GM19463 (cell line): Measurements from ENCODE around the gene SPINK7.
A peak's percentile ranks its signal among the peaks of the same experiment; 100 is the strongest.
"Not testable (repeated sequence)": the region's sequence is repeated elsewhere in the genome, so short reads cannot be mapped to it uniquely, and the experiment has no call there.

Experiments used
- ATAC-seq: cut with Tn5 transposase; IDR thresholded peaks from one replicate; pipeline ENCODE4 v1.9.1; 2021; ENCODE audit warnings: mild to moderate bottlenecking, moderate library complexity; ENCODE audit not compliant: unreplicated experiment

Gene SPINK7

DNA sequence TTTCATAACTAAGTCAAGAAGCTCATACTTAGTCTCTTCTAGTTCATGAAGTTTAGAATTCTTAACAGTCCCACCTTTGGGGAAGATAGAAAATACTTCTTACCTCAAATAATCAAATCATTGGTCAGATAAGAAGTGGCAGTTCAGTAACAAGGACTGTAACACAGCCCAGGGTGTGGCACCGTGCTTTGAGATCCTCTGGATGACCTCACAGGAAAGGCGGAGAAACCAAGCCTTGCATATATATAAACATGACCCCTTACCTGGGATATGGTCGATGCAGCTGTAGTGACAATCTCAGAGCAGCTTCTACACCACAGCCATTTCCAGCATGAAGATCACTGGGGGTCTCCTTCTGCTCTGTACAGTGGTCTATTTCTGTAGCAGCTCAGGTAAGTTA, at the start of gene SPINK7:
Gene SPINK7 (plus strand): TSS at position 271 of the 400 bp plus-strand sequence. CDS start 61 bp downstream, at position 332.
- ATAC-seq: no peak

DNA sequence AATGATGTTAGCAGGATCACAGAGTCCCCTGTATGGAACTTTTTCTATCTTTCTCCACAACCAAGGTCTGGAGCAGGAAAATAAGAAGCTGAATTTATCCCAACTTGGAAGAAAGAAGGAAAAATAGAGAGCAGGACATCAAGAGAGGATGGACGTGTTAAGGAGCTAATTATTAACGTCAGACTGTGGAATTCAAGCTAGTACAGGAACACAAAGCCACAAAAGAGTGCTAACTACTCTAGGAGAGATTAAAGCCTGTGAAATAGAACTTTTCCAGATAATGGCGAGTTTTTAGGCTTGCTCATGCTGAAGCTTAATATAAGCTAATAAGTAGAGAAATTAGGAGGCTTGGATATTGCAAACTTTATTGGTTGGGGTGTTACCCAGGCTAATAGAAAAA, 44.3 kb upstream of the SPINK7 start:
- ATAC-seq: no peak

DNA sequence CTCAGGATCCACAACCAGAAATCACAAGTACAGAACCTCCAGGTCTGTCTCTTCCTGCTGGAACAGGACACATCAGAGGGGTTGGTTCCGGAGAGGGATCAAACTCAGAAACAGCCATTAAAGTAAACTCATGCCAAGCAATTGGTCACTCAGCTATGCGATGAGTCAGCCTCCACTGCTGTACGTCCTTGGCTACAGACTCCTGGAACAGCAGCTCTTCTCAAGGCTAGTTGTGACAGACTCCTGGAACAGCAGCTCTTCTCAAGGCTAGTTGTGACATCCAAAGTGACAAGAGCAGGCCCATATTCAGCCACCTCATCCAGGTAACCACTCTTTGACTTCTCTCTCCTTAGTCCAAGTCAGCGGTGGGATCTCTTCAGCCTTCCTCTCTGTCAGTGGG, 43.7 kb upstream of the SPINK7 start, which contains the start of gene SPINK13:
Gene SPINK13 (plus strand): TSS at position 229 of the 400 bp plus-strand sequence. CDS start 1,279 bp downstream, outside the sequence.
- no peak for ATAC-seq

DNA sequence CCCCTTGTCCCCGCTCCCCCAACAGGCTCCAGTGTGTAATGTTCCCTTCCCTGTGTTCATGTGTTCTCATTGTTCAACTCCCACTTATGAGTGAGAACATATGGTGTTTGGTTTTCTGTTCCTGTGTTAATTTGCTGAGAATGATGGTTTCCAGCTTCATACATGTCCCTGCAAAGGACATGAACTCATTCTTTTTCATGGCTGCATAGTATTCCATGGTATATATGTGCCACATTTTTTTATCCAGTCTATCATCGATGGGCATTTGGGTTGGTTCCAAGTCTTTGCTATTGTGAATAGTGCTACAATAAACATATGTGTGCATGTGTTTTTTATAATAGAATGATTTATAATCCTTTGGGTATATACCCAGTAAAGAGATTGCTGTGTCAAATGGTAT, 37.1 kb upstream of the SPINK7 start:
- ATAC-seq: not testable (repeated sequence)

DNA sequence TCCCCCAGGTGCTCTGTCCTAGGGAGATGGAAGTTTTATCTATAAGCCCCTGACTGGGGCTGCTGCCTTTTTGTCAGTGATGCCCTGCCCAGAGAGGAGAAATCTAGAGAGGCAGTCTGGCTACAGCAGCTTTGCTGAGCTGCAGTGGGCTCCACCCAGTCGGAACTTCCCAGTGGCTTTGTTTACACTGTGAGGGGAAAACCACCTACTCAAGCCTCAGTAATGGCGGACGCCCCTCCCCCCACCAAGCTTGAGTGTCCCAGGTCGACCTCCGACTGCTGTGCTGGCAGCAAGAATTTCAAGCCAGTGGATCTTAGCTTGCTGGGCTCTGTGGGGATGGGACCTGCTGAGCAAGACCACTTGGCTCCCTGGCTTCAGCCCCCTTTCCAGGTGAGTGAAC, 31.3 kb upstream of the SPINK7 start:
- ATAC-seq: not testable (repeated sequence)

DNA sequence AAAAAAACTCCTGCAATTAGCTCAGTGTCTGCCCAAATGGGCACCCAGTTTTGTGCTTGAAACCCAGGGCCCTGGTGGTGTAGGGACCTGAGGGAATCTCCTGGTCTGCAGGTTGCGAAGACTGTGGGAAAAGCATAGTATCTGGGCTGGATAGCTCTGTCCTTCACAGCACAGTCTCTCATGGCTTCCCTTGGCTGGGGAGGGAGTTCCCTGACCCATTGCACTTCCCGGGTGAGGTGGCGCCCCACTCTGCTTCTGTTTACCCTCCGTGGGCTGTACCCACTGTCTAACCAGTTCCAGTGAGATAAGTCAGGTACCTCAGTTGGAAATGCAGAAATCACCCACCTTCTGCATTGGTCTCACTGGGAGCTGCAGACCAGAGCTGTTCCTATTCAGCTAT, 30.9 kb upstream of the SPINK7 start:
- ATAC-seq: not testable (repeated sequence)

DNA sequence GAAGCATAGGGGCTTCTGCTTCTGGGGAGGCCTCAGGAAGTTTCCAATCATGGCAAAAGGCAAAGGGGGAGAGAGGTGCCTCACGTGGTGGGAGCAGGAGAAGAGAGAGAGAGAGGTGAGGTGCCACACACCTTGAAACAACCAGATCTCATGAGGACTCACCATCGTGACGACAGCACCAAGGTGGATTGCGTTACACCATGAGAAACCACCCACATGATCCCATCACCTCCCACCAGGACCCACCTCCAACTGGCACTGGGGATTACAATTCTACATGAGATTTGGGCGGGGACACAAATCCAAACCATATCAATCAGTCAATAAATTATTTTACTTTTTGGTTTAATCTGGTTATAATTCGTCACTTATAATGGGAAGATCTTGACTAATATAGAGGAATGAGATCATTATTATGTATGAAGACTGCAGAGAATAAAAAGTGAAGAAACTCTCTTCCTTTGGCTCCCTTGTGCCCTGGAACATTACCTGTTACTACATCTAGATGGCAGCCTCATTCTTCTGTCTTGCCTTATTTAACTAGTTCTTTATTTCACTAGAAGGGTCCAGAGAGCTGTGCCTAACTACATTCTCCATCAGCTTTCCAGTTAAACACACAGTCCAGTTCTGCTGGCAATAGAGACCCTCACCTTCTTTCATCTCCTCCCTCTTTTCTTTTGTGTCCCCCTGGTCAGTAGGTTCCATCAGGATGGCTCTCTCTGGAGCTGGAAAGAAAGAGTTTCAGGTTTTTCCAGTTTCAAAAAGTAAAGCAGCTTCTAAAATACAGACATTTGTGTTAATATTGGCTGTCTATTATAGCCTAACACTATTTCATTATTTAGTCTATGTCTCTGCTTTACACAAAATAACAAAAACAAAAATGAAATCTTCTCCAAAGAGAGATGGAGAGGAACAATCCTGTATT, 21.7 kb upstream of the SPINK7 start:
- ATAC-seq: no peak

DNA sequence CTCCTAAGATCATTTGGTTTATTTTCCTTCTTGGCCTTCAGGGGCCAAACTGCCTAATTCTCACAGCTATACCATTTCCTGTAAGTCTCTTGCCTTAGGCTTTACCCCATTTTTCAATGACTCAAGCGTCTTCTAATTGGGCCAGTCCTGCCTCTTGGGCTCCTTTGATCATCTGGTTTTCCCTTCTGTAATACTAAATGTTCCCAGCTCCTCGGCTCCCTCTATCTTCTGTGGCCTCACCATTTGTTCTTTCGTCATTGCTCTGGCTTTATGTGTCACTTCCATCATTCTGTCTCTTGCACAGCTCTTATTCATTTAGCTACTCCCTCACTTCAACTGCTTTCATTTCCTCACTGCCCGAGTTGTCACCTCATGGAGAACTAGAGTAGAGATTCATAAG, 14.5 kb upstream of the SPINK7 start:
- ATAC-seq: no peak

DNA sequence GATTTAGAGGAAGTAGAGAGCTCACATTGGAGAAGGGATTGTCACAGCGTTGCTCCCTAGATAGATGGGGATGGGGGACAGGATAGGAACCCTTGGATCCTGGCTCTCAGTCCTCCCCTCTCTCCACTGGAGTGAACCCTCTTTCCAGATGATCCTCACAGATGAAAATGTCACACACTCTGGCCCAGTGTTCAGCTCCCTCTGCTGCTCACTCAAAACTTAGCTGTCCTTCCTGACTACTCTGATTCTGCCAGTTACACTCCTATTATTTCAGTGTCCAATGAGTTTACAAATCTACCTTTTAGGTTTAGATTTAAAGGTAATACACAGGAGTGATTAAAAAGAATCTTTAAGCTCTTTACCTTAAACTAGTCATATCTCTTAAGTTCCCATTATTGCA, 5.8 kb upstream of the SPINK7 start:
- ATAC-seq: no peak

DNA sequence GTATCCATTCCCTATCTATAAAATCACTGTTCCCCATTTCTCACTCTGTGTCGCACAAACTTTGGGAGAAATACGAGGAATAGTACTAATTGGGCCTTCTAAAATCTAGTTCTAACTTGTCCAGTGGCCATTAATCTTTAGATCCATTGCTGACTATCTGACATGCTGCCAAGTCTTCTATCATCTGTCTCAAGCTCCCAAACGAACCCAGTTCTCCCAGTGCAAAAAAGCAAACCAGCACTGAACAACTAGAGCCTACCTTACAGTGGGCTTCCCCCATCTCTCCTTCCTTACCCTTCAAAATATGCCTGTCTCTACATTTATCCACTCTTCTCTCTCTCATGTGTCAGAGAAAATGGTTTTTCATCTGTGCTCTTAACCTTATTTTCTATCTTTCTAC, 3.2 kb upstream of the SPINK7 start:
- ATAC-seq: no peak

DNA sequence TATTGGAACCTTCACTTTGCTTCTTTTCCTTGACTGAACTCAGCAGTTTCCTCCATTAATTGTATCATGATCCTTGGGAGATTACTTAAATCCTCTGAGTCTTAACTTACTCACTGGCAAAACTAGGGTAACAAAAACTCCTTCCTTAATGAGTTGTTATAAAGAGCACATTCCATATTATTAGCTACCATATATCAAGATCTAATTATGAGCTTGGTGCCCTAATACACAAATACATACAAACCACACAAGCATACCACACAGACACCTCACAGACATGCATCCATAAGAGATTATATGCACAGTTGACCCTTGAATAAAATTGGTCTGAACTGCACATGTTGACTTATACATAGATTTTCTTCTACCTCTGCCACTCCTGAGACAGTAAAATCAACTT, 2.5 kb upstream of the SPINK7 start:
- no peak for ATAC-seq

DNA sequence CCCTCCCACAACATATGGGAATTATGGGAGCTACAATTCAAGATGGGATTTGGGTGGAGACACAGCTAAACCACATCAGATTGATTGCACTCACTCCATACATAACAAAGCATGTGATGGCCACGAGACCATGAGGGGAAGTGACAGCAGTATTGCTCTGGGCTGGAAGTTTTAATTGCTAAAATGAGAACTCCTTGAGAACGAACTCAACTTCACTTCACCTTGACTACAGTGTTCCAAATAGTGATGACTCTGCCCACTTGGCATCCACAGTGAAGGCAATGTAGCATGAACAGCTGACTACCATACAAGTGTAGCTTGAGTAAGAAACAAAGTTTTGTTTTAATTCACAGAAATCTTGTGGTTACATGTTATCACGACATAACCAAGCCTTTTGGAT, 739 bp upstream of the SPINK7 start:
- ATAC-seq: no peak

DNA sequence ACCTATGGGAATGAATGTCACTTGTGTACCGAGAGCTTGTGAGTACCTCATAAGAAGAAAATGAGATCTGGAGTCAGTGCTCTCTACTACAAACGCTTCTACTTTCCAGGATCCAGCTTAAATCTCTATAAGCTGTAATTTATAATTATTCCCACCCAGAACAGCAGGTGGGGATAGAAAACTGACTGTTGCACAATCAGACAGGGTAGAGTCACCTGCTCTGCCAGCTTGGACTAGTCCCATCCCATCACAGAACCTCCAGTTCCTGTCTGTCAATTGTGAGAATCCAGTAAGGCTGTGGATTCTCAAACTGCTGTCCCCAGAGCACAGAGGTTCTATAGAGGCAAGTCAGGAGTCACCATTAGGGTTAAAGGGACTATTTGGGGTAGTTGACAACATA, 2.0 kb downstream of the SPINK7 start:
- ATAC-seq: no peak

DNA sequence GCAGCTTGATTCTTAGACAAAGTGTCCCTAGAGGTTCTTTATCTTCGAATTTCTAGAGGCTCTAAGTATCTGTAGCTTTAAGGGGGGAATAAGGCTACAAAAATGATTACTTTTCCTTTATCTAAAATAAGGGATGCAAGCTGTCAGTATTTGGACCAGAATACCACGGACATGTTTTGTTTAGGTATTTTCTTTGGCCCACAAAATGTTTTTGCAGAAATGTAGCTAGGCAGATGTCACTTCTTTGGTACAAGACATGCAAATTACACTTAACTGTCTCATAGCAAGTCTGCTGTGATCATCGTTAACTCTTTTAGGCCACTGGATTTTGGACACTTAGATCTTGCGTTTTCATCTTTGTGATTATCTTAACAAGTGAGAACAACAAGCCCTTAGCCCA, 2.5 kb downstream of the SPINK7 start:
- ATAC-seq: no peak

DNA sequence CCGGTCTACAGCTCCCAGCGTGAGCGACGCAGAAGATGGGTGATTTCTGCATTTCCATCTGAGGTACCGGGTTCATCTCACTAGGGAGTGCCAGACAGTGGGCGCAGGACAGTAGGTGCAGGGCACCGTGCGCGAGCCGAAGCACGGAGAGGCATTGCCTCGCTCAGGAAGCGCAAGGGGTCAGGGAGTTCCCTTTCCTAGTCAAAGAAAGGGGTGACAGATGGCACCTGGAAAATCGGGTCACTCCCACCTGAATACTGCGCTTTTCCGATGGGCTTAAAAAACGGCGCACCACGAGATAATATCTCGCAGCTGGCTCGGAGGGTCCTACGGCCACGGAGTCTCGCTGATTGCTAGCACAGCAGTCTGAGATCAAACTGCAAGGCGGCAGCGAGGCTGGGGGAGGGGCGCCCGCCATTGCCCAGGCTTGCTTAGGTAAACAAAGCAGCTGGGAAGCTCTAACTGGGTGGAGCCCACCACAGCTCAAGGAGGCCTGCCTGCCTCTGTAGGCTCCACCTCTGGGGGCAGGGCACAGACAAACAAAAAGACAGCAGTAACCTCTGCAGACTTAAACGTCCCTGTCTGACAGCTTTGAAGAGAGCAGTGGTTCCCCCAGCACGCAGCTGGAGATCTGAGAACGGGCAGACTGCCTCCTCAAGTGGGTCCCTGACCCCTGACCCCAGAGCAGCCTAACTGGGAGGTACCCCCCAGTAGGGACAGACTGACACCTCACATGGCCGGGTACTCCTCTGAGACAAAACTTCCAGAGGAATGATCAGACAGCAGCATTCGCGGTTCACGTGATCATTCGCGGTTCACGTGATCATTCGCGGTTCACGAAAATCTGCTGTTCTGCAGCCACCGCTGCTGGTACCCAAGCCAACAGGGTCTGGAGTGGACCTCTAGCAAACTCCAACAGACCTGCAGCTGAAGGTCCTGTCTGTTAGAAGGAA, 8.1 kb downstream of the SPINK7 start:
- not testable (repeated sequence) for ATAC-seq

DNA sequence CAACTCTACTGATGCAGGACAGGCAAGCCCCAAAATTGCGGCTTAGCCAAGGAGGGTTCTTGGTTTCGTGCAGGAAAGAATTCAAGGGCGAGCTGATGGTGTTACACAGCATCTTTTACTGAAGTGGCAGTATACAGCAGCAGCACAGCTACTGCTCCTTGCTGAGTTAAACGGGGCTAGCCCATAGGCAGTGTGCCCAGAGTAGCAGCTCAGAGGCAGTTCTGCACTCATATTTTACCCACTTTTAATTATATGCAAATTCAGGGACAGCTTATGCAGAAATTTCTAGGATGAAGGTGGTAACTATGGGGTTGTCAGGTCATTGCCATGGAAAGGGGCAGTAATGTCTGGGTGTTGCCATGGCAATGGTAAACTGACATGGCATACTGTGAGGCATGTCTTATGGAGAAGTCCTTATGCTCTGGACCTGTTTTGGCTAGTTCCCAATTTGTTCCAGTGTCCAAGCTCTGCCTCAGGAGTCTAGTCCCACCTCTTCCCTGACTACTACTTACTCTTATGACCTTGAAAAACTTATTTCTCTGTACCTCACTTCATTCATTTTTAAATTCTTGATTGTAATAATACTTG, 21.1 kb downstream of the SPINK7 start:
- no peak for ATAC-seq

DNA sequence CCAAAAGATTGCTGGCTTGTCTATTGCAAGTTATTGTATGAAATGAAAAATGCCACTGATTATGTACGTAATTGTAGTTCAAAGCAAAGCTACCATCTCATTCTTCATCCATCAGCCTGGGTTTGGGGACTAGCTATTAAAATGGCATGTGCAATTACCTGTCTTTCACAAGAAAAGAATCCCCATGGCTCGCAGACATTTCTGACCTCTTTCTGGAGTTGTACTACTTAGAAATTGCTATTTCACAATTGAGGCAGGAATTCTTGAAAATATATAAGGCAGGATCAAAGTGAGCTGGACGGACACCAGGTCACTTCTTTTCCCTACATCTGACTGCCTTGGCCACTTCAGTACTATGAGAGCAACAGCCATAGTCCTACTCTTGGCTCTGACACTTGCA, 23.0 kb downstream of the SPINK7 start, which contains the start of gene SPINK9:
Gene SPINK9 (plus strand): TSS at position 301 of the 400 bp plus-strand sequence. CDS start 55 bp downstream, at position 356.
- ATAC-seq: no peak

DNA sequence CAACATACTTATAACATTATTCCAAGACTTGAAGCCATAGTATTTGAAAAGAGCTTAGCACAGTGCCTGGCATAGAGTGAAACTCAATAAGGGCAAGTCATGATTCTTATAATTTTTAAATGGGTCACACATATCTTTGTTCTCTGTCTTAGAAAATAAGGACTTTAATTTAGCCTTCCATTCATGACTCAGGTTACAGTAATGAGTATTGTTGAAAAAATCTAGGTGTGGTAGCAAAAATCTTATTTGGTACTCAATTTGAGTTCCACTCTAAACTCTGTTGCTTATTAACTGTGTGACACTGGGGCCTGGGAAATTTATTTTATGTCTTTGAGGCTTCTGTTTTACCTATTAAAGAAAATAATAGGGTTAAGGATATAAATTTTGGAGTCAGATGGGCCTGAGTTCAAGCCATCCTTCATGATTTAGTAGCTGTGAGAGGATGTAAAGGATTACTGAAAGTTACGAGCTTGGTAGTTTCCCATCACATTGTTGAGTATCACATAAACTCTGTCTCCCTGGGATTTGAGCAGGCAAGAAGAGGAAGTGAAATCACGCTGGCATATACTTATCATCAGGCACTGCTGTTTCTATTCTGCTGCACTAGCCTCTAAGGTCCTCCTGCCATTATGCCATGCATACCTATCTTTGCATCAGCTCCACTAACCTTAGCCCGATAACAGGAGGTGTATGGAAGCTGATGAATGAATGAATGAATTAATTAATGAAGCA, 24.6 kb downstream of the SPINK7 start:
- peak; percentile 97 for ATAC-seq

DNA sequence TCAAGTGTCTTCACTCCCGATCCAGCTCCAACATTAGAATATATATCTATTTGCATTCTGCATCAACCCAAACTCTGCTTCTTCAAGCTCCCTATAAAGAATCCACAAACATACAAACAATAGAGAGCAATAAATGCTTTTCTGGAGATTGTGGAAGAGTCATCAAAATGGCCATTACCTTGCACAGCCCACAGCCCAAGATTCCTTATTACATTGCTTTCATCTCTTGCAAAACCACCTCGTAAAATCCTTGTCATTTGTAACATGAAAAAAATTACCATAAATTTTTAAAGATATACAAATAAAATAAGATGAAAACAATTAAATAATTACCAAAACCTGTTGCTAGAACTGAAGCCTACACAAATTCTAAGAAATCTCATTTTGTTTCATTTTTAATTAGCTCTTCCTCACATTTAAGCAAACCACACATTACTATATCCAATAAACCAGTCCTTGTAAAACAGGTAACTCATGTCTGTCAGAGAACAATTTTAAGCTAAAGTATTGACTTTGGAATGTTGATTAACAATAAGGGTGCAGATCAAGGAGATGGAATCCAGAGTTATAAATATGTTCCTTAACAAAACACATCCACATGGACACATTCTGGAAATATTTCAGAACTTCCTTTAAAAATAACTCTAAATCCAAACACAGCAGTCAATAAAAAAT, 30.3 kb downstream of the SPINK7 start:
- no peak for ATAC-seq

DNA sequence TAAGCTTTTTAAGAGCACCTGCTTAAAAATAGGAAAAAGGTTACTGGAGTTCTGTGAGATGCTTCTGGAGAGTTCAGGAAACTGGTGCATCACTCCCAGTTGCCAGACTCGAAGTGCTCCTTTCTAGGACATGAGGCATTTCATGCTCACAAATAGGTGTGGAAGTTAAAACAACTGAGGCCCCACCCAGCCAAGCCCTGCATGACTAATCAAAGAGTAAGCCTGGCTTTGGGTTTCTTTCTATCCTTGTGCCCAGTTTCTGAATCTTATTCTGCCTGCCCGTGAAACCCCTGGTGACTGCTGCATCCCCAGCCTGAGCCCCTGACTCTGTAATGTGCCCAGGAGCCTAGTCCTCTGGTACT, 30.8 kb downstream of the SPINK7 start:
- ATAC-seq: no peak
